ENCODE results near the gene SLC39A1. TPM values are rescaled to one million over a fixed set of nuclear protein-coding genes. Genes with fewer than 3 reads are reported as not detected.
"Not testable (repeated sequence)": the region's sequence is repeated elsewhere in the genome, so short reads cannot be mapped to it uniquely, and the experiment has no call there.

Gene SLC39A1
- total RNA-seq: 10 to 100 TPM; 50.7 to 80.3 (median 76.1) TPM
- polyA plus RNA-seq: 10 to 100 TPM; 25.7 to 97.5 (median 28.8) TPM

- Histone ChIP-seq H3K36me3 (peaks cover 0 to 21% (median 6%) of the 10 kb centered on the region in 4 donors), H3K4me3 (peak within 1 kb of the TSS; percentile 62 to 84 (median 80)), H3K4me1 (peaks cover 0 to 62% (median 51%) of the 10 kb centered on the region in 4 donors), H3K27me3 (no peaks in the 10 kb centered on the region), H3K9me3 (no peaks in the 10 kb centered on the region), H3K27ac (peak within 1 kb of the TSS; percentile 95 to 98 (median 96))
- WGBS, 2 donors: 0 to 1% methylated on average over 54 of the region's 54 CpGs
- peak; percentile 69 to 89 (median 84) for TF ChIP-seq POLR2AphosphoS5 (IDR thresholded peaks at IDR 0.05)
- no peak for TF ChIP-seq EP300 (IDR thresholded peaks at IDR 0.05)
- peak; percentile 45 to 67 for TF ChIP-seq POLR2A (IDR thresholded peaks at IDR 0.05)
- intact Hi-C loops (cut with DNase I): no loop called here
- DNase-seq: peak; percentile 99
Measured at GRCh38 chr1:153963030-153963849, at the start of gene SLC39A1. TSS of gene SLC39A1 (minus strand) at chr1:153963537. CDS start at chr1:153962715, 822 bp downstream.

- H3K4me1 ChIP-seq; H3K27ac ChIP-seq; H3K9me3 ChIP-seq; H3K36me3 ChIP-seq; intact Hi-C loops (cut with DNase I); DNase-seq; H3K27me3 ChIP-seq; H3K4me3 ChIP-seq: not testable (repeated sequence)
- 95 to 96% methylated on average over 14 of the region's 14 CpGs for WGBS, 2 donors
Measured at GRCh38 chr1:154012543-154012942, 49.2 kb upstream of the SLC39A1 start.

GRCh38 chr1:154012129-154012528 is 48.8 kb upstream of the SLC39A1 start:
- Histone ChIP-seq H3K9me3 (no peaks in the 10 kb centered on the region), H3K4me1 (no peaks in the 10 kb centered on the region), H3K4me3 (no peak overlapping the region), H3K36me3 (no peaks in the 10 kb centered on the region), H3K27ac (no peak overlapping the region), H3K27me3 (no peaks in the 10 kb centered on the region)
- intact Hi-C loops (cut with DNase I): no loop called here
- TF ChIP-seq POLR2A (IDR thresholded peaks at IDR 0.05): no peak
- TF ChIP-seq POLR2AphosphoS5 (IDR thresholded peaks at IDR 0.05): no peak
- no peak for TF ChIP-seq EP300 (IDR thresholded peaks at IDR 0.05)
- no peak for TF ChIP-seq CTCF (IDR thresholded peaks at IDR 0.05)
- DNase-seq: no peak
- 85 to 93% methylated on average over 1 of the region's 1 CpG for WGBS, 2 donors

GRCh38 chr1:154006136-154006535 is 42.8 kb upstream of the SLC39A1 start:
- Histone ChIP-seq H3K27me3 (no peaks in the 10 kb centered on the region), H3K9me3 (no peaks in the 10 kb centered on the region), H3K4me1 (no peaks in the 10 kb centered on the region), H3K4me3 (no peak overlapping the region), H3K36me3 (no peaks in the 10 kb centered on the region), H3K27ac (no peak overlapping the region)
- intact Hi-C loops (cut with DNase I): no loop called here
- WGBS, 2 donors: 94 to 97% methylated on average over 3 of the region's 3 CpGs
- no peak for DNase-seq
- TF ChIP-seq CTCF (IDR thresholded peaks at IDR 0.05): no peak
- TF ChIP-seq EP300 (IDR thresholded peaks at IDR 0.05): no peak
- TF ChIP-seq POLR2AphosphoS5 (IDR thresholded peaks at IDR 0.05): no peak
- no peak for TF ChIP-seq POLR2A (IDR thresholded peaks at IDR 0.05)

GRCh38 chr1:154000420-154000819 is 37.1 kb upstream of the SLC39A1 start:
- intact Hi-C loops (cut with DNase I): no loop called here
- Histone ChIP-seq H3K27ac (no peak overlapping the region), H3K27me3 (no peaks in the 10 kb centered on the region), H3K36me3 (peaks cover 0 to 7% (median 2%) of the 10 kb centered on the region in 4 donors), H3K4me3 (no peak overlapping the region), H3K4me1 (no peaks in the 10 kb centered on the region), H3K9me3 (no peaks in the 10 kb centered on the region)
- no peak for DNase-seq
- TF ChIP-seq EP300 (IDR thresholded peaks at IDR 0.05) (no peak), POLR2AphosphoS5 (IDR thresholded peaks at IDR 0.05) (no peak), CTCF (IDR thresholded peaks at IDR 0.05) (no peak), POLR2A (IDR thresholded peaks at IDR 0.05) (no peak)
- WGBS, 2 donors: 86% methylated on average over 4 of the region's 4 CpGs

- Histone ChIP-seq H3K4me1 (peaks cover 0 to 20% (median 18%) of the 10 kb centered on the region in 4 donors), H3K36me3 (peaks cover 8 to 43% (median 18%) of the 10 kb centered on the region in 4 donors)
- H3K27ac ChIP-seq; H3K9me3 ChIP-seq; H3K4me3 ChIP-seq; intact Hi-C loops (cut with DNase I); DNase-seq; H3K27me3 ChIP-seq: not testable (repeated sequence)
- WGBS, 2 donors: 93 to 95% methylated on average over 10 of the region's 10 CpGs
Measured at GRCh38 chr1:153996882-153997281, 33.5 kb upstream of the SLC39A1 start.

Measured in sigmoid colon (tissue), 7 donors.